ENCODE measurements around the gene LRRC66. TPM values are rescaled to one million over a fixed set of nuclear protein-coding genes. Genes with fewer than 3 reads are reported as not detected.

LRRC66 gene
- total RNA-seq, 1 donor from 2014 or later: 1.0 TPM

- Mint-ChIP-seq H3K27me3 (ENCODE audit: insufficient read depth, low read depth) (no peaks in the 10 kb centered on the region), H3K36me3 (peaks cover 47% of the 10 kb centered on the region), H3K4me3 (no peak overlapping the region), H3K27ac (no peak overlapping the region), H3K9me3 (no peaks in the 10 kb centered on the region), H3K4me1 (no peaks in the 10 kb centered on the region)
- peaks cover 52% of the 10 kb centered on the region for H3F3A ChIP-seq (ENCODE audit: low read depth)
- peaks cover 21% of the 10 kb centered on the region for H4K20me1 ChIP-seq (ENCODE audit: low read depth)
- H3K79me2 ChIP-seq (ENCODE audit: low read depth): peaks cover 54% of the 10 kb centered on the region
- peaks cover 25% of the 10 kb centered on the region for H3K4me1 ChIP-seq
- H3K9me3 ChIP-seq (ENCODE audit: low read depth): no peaks in the 10 kb centered on the region
- H3K27ac ChIP-seq: no peak overlapping the region
- DNase-seq (ENCODE audit: low spot score): no peak
- no peak overlapping the region for H3K4me2 ChIP-seq
- no peak overlapping the region for H2AFZ ChIP-seq (replicated peaks)
- no peak overlapping the region for H3K9ac ChIP-seq
- no peak for TF ChIP-seq CTCF (IDR thresholded peaks at IDR 0.05)
- no peak for TF ChIP-seq EZH2 (IDR thresholded peaks at IDR 0.05)
- peaks cover 72% of the 10 kb centered on the region for H3K36me3 ChIP-seq
- H3K4me3 ChIP-seq: no peak overlapping the region
- no peaks in the 10 kb centered on the region for H3K27me3 ChIP-seq
These were observed 8.8 kb upstream of the LRRC66 start for GRCh38 chr4:52028970-52029369.

- Mint-ChIP-seq H3K4me1 (no peaks in the 10 kb centered on the region), H3K4me3 (no peak overlapping the region), H3K27me3 (ENCODE audit: insufficient read depth, low read depth) (peaks cover 4% of the 10 kb centered on the region), H3K36me3 (peaks cover 9% of the 10 kb centered on the region), H3K9me3 (no peaks in the 10 kb centered on the region), H3K27ac (no peak overlapping the region)
- Histone ChIP-seq H3K79me2 (ENCODE audit: low read depth) (no peaks in the 10 kb centered on the region), H3K4me2 (no peak overlapping the region), H3K9me3 (ENCODE audit: low read depth) (no peaks in the 10 kb centered on the region), H4K20me1 (ENCODE audit: low read depth) (no peaks in the 10 kb centered on the region), H3K9ac (no peak overlapping the region), H3F3A (ENCODE audit: low read depth) (peaks cover 56% of the 10 kb centered on the region), H2AFZ (replicated peaks) (no peak overlapping the region), H3K27me3 (no peaks in the 10 kb centered on the region), H3K36me3 (peaks cover 11% of the 10 kb centered on the region), H3K4me1 (peaks cover 18% of the 10 kb centered on the region), H3K4me3 (no peak overlapping the region), H3K27ac (no peak overlapping the region)
- no peak for TF ChIP-seq EZH2 (IDR thresholded peaks at IDR 0.05)
- no peak for TF ChIP-seq CTCF (IDR thresholded peaks at IDR 0.05)
- no peak for TF ChIP-seq EZH2phosphoT487 (IDR thresholded peaks at IDR 0.05)
- no peak for DNase-seq (ENCODE audit: low spot score)
These were observed 2.3 kb downstream of the LRRC66 start for GRCh38 chr4:52017814-52018213.

GRCh38 chr4:52016981-52017380, 3.2 kb downstream of the LRRC66 start:
- H3K4me1 Mint-ChIP-seq: no peaks in the 10 kb centered on the region
- DNase-seq (ENCODE audit: low spot score): no peak
- Histone ChIP-seq H3K27ac (no peak overlapping the region), H3K9ac (no peak overlapping the region), H3K4me1 (peaks cover 18% of the 10 kb centered on the region), H3K4me3 (no peak overlapping the region), H4K20me1 (ENCODE audit: low read depth) (no peaks in the 10 kb centered on the region), H3F3A (ENCODE audit: low read depth) (peaks cover 52% of the 10 kb centered on the region), H3K79me2 (ENCODE audit: low read depth) (no peaks in the 10 kb centered on the region), H3K4me2 (no peak overlapping the region), H3K27me3 (no peaks in the 10 kb centered on the region), H3K9me3 (ENCODE audit: low read depth) (no peaks in the 10 kb centered on the region), H2AFZ (replicated peaks) (no peak overlapping the region), H3K36me3 (peaks cover 8% of the 10 kb centered on the region)
- no peaks in the 10 kb centered on the region for H3K9me3 Mint-ChIP-seq
- no peak overlapping the region for H3K4me3 Mint-ChIP-seq
- H3K27me3 Mint-ChIP-seq (ENCODE audit: insufficient read depth, low read depth): peaks cover 4% of the 10 kb centered on the region
- no peak overlapping the region for H3K27ac Mint-ChIP-seq
- peaks cover 5% of the 10 kb centered on the region for H3K36me3 Mint-ChIP-seq
- TF ChIP-seq EZH2 (IDR thresholded peaks at IDR 0.05) (no peak), CTCF (IDR thresholded peaks at IDR 0.05) (no peak), EZH2phosphoT487 (IDR thresholded peaks at IDR 0.05) (no peak)
